HCT116 (cell line): ENCODE measurements around the gene ACTR6.

Experiments used
- POLR2A ChIP-seq: IDR thresholded peaks from 2 replicates; pipeline ENCODE4 v1.7.0; 2011; ENCODE audit warnings: borderline replicate concordance; ENCODE audit not compliant: insufficient read depth, insufficient read length; ENCODE audit errors: extremely low read depth
- POLR2AphosphoS5 ChIP-seq: IDR thresholded peaks from 2 replicates; pipeline ENCODE4 v1.6.1; 2011; ENCODE audit warnings: mild to moderate bottlenecking, low read depth, low read length, moderate library complexity
- YY1 ChIP-seq: IDR thresholded peaks from 2 replicates; pipeline ENCODE4 v1.6.1; 2011; ENCODE audit warnings: low read length, low read depth, moderate library complexity, mild to moderate bottlenecking; ENCODE audit not compliant: insufficient replicate concordance; ENCODE audit errors: extremely low read depth
- TF ChIP-seq, protein P1 (sequence below), 3 experiments: fragments of 200-600 bp in 1 of 3; sonication (generic) in 1 of 3; IDR thresholded peaks in 2 of 3; conservative IDR thresholded peaks in 1 of 3; 2 replicates each; pipeline ENCODE4 v1.5.1; 2012 to 2017; ENCODE audit warnings: low read depth in 2 of 3, low read length in 2 of 3, antibody characterized with exemption in 1 of 3, borderline replicate concordance in 1 of 3, control low read depth in 1 of 3, mild to moderate bottlenecking in 1 of 3, mixed read lengths in 1 of 3, mixed run types in 1 of 3, moderate library complexity in 1 of 3; ENCODE audit not compliant: insufficient read depth in 1 of 3
- TF ChIP-seq, protein P2 (sequence below): IDR thresholded peaks from 2 replicates; pipeline ENCODE4 v1.6.1; 2011; ENCODE audit warnings: mild to moderate bottlenecking, low read length, moderate library complexity; ENCODE audit not compliant: insufficient replicate concordance; ENCODE audit errors: extremely low read depth

DNA sequence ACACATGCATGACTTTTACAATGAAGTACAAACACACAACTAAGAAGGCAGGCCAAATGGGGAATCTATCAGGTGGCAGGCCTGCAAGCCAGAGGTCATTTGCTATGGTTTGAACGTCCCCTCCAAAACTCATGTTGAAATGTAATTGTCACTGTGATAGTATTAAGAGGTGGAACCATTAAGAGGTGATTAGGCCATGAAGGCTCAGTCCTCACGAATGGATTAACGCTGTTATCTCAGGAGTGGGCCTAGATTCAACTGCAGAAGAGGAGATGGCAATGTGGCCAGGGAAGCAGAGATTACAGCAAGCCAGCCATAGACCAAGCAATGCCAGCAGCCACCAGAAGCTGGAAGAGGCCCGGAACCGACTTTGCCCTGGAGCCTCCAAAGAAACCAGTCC, 13.5 kb upstream of the ACTR6 start:
- TF ChIP-seq, protein P1, sequence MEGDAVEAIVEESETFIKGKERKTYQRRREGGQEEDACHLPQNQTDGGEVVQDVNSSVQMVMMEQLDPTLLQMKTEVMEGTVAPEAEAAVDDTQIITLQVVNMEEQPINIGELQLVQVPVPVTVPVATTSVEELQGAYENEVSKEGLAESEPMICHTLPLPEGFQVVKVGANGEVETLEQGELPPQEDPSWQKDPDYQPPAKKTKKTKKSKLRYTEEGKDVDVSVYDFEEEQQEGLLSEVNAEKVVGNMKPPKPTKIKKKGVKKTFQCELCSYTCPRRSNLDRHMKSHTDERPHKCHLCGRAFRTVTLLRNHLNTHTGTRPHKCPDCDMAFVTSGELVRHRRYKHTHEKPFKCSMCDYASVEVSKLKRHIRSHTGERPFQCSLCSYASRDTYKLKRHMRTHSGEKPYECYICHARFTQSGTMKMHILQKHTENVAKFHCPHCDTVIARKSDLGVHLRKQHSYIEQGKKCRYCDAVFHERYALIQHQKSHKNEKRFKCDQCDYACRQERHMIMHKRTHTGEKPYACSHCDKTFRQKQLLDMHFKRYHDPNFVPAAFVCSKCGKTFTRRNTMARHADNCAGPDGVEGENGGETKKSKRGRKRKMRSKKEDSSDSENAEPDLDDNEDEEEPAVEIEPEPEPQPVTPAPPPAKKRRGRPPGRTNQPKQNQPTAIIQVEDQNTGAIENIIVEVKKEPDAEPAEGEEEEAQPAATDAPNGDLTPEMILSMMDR (IDR thresholded peaks at IDR 0.05 in 2 of 3, conservative IDR thresholded peaks at IDR 0.05 in 1 of 3; ENCODE audit: borderline replicate concordance in 1 of 3, insufficient read depth in 1 of 3, low read depth in 2 of 3, low read length in 2 of 3): no peak
- TF ChIP-seq POLR2A (no peak), POLR2AphosphoS5 (no peak), YY1 (no peak)
- TF ChIP-seq, protein P2, sequence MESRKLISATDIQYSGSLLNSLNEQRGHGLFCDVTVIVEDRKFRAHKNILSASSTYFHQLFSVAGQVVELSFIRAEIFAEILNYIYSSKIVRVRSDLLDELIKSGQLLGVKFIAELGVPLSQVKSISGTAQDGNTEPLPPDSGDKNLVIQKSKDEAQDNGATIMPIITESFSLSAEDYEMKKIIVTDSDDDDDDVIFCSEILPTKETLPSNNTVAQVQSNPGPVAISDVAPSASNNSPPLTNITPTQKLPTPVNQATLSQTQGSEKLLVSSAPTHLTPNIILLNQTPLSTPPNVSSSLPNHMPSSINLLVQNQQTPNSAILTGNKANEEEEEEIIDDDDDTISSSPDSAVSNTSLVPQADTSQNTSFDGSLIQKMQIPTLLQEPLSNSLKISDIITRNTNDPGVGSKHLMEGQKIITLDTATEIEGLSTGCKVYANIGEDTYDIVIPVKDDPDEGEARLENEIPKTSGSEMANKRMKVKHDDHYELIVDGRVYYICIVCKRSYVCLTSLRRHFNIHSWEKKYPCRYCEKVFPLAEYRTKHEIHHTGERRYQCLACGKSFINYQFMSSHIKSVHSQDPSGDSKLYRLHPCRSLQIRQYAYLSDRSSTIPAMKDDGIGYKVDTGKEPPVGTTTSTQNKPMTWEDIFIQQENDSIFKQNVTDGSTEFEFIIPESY: no peak
